VCaP (cell line): ENCODE measurements around the gene HOMER1.

Experiments
- H3K27ac ChIP-seq: fragments of 450-650 bp; 2 replicates; pipeline ENCODE4 v1.5.1; 2017
- CTCF ChIP-seq: fragments of 450-650 bp; conservative IDR thresholded peaks from 2 replicates; pipeline ENCODE4 v1.5.1; 2017; ENCODE audit warnings: mild to moderate bottlenecking, moderate library complexity

Gene HOMER1

GRCh38 chr5:79333852-79334557 is 179.9 kb downstream of the HOMER1 start:
- TF ChIP-seq CTCF = no peak
- no peak overlapping the region for H3K27ac ChIP-seq

DNA sequence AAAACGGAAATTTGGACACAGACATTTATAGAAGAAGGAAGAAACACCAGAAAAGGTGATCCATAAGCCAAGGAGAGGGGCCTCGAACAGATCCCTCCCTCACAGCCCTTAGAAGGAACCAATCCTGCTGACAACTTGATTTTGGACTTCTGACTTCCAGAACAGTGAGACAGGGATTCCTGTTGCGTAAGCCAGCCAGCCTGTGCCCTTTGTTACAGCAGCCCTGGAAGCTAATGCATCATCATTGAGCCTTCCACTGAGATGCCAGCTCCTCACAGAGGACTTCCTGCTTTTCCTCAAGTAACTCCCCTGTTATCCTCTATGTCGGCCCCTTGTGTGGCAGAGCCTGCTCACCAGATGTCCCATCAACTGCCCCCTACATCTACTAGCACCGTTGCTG is 183.9 kb downstream of the HOMER1 start:
- TF ChIP-seq CTCF = no peak
- H3K27ac ChIP-seq = no peak overlapping the region

- no peak overlapping the region for H3K27ac ChIP-seq
- no peak for TF ChIP-seq CTCF
Observed at GRCh38 chr5:79329453-79329852, 184.5 kb downstream of the HOMER1 start.
